ENCODE results near the gene RNU7-1.
A peak's percentile ranks its signal among the peaks of the same experiment; 100 is the strongest.

Gene RNU7-1

DNA sequence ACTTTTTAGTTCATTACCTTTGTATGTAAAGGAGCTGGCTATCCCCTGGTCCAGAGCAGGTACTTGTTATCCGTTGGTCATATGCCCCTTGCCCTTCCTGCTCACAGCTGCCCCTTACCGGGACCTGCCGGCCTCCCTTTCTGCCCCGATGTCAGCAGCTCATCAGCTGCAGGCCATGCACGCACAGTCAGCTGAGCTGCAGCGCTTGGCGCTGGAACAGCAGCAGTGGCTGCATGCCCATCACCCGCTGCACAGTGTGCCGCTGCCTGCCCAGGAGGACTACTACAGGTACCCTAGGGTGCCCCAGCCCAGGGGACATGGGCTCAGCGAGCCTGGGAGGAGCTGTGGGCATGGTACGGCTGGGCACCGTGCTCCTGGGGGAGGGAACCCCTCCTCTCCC is 2.3 kb upstream of the RNU7-1 start:
- Mint-ChIP-seq H3K27ac (peak overlapping the region in 2 of 3 experiments; percentile 47 to 74), H3K36me3 (ENCODE audit: low read depth) (peaks cover 34% of the 10 kb centered on the region), H3K4me1 (peaks cover 47% of the 10 kb centered on the region), H3K4me3 (peak overlapping the region in 1 of 3 experiments; percentile 40), H3K9me3 (no peaks in the 10 kb centered on the region), H3K27me3 (ENCODE audit: low read depth) (no peaks in the 10 kb centered on the region)
- TF ChIP-seq, protein P1, sequence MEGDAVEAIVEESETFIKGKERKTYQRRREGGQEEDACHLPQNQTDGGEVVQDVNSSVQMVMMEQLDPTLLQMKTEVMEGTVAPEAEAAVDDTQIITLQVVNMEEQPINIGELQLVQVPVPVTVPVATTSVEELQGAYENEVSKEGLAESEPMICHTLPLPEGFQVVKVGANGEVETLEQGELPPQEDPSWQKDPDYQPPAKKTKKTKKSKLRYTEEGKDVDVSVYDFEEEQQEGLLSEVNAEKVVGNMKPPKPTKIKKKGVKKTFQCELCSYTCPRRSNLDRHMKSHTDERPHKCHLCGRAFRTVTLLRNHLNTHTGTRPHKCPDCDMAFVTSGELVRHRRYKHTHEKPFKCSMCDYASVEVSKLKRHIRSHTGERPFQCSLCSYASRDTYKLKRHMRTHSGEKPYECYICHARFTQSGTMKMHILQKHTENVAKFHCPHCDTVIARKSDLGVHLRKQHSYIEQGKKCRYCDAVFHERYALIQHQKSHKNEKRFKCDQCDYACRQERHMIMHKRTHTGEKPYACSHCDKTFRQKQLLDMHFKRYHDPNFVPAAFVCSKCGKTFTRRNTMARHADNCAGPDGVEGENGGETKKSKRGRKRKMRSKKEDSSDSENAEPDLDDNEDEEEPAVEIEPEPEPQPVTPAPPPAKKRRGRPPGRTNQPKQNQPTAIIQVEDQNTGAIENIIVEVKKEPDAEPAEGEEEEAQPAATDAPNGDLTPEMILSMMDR (IDR thresholded peaks at IDR 0.05; ENCODE audit: unreplicated experiment in 3 of 3), result no peak

DNA sequence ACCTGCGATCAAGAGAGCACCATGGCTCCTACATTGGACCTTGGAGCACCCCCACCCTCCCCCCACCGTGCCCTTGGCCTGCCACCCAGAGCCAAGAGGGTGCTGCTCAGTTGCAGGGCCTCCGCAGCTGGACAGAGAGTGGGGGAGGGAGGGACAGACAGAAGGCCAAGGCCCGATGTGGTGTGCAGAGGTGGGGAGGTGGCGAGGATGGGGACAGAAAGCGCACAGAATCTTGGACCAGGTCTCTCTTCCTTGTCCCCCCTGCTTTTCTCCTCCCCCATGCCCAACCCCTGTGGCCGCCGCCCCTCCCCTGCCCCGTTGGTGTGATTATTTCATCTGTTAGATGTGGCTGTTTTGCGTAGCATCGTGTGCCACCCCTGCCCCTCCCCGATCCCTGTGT is 1.8 kb upstream of the RNU7-1 start:
- Mint-ChIP-seq H3K36me3 (ENCODE audit: low read depth) (peaks cover 29% of the 10 kb centered on the region), H3K27me3 (ENCODE audit: low read depth) (no peaks in the 10 kb centered on the region), H3K27ac (peak overlapping the region in 2 of 3 experiments; percentile 99 to 100), H3K4me1 (peaks cover 50% of the 10 kb centered on the region), H3K9me3 (no peaks in the 10 kb centered on the region), H3K4me3 (no peak overlapping the region)
- TF ChIP-seq, protein P1 (IDR thresholded peaks at IDR 0.05; ENCODE audit: unreplicated experiment in 3 of 3), result no peak

DNA sequence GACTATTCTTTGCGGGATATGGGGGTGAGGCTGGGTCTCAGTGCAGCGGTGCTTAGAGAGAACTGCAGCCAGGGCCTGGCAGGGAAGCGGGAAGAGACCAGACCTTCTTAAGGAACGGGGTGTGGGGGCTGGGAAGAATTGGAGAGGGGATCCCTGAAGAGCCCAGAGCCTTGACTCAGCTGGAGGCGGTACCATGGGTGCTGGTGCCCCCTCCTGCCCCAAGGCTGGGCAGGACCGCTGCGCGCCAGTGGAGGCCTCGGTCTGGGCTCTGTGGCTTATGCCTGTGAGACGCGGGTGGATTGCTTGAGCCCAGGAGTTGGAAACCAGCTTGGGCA is 1.3 kb upstream of the RNU7-1 start:
- Mint-ChIP-seq H3K27me3 (ENCODE audit: low read depth) (no peaks in the 10 kb centered on the region), H3K4me1 (peaks cover 55% of the 10 kb centered on the region), H3K36me3 (ENCODE audit: low read depth) (peaks cover 28% of the 10 kb centered on the region), H3K9me3 (no peaks in the 10 kb centered on the region), H3K4me3 (peak overlapping the region; percentile 53 to 92 (median 61)), H3K27ac (peak overlapping the region; percentile 99 to 100 (median 100))
- TF ChIP-seq, protein P1 (IDR thresholded peaks at IDR 0.05; ENCODE audit: unreplicated experiment in 3 of 3), result no peak

DNA sequence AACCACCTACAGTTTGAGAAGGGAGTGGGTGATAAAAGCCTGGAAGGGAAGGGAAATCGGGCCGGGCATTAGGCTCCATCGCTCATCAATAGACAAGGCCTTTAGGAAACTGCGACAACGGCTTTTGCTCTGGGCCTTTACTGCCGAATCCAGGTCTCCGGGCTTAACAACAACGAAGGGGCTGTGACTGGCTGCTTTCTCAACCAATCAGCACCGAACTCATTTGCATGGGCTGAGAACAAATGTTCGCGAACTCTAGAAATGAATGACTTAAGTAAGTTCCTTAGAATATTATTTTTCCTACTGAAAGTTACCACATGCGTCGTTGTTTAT is 261 bp upstream of the RNU7-1 start:
- TF ChIP-seq, protein P1 (IDR thresholded peaks at IDR 0.05; ENCODE audit: unreplicated experiment in 3 of 3), result no peak
- peak overlapping the region; percentile 99 to 100 (median 100) for H3K27ac Mint-ChIP-seq
- peak overlapping the region; percentile 89 to 95 (median 92) for H3K4me3 Mint-ChIP-seq
- H3K9me3 Mint-ChIP-seq, result no peaks in the 10 kb centered on the region
- H3K36me3 Mint-ChIP-seq (ENCODE audit: low read depth), result peaks cover 24% of the 10 kb centered on the region
- peaks cover 49% of the 10 kb centered on the region for H3K4me1 Mint-ChIP-seq
- peaks cover 3% of the 10 kb centered on the region for H3K27me3 Mint-ChIP-seq (ENCODE audit: low read depth)

DNA sequence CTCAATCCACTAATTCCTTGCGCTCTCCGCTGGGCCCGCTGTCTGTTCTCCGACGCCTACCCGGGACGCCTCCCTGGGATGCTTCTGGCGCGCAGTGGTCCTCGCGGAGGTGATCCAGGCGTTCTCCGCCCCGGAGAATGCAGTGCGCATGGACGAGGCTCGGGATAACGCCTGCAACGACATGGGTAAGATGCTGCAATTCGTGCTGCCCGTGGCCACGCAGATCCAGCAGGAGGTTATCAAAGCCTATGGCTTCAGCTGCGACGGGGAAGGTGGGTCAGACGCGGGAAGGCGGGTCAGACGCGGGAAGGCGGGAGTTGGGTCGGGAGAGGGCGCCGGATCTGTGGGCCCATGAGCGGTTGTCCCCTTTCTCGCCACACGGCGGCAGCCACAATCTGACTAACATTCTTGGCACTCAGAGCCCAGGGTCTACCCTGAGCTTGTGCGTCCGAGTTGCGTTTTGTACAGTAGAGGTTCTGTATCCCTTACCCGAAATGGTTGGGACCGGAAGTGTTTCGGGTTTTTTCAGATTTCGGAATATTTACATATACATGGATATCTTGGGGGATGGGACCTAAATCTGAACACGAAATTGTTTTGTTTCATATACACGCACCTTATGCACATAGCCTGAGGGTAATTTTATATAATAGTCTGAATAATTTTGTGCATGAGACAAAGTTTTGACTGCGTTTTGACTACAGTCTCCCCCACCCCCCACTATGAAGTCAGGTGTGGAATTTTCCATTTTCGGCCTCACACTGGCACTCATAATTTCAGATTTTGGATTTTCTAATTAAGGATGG is 968 bp downstream of the RNU7-1 start:
- no peaks in the 10 kb centered on the region for H3K9me3 Mint-ChIP-seq
- H3K27me3 Mint-ChIP-seq (ENCODE audit: low read depth), result peaks cover 4% of the 10 kb centered on the region
- peaks cover 42% of the 10 kb centered on the region for H3K4me1 Mint-ChIP-seq
- H3K36me3 Mint-ChIP-seq (ENCODE audit: low read depth), result peaks cover 17% of the 10 kb centered on the region
- peak overlapping the region; percentile 89 to 95 (median 92) for H3K4me3 Mint-ChIP-seq
- TF ChIP-seq, protein P1 (IDR thresholded peaks at IDR 0.05; ENCODE audit: unreplicated experiment in 3 of 3), result peak; percentile 78 to 86 (median 81)
- H3K27ac Mint-ChIP-seq, result peak overlapping the region; percentile 99 to 100 (median 100)

DNA sequence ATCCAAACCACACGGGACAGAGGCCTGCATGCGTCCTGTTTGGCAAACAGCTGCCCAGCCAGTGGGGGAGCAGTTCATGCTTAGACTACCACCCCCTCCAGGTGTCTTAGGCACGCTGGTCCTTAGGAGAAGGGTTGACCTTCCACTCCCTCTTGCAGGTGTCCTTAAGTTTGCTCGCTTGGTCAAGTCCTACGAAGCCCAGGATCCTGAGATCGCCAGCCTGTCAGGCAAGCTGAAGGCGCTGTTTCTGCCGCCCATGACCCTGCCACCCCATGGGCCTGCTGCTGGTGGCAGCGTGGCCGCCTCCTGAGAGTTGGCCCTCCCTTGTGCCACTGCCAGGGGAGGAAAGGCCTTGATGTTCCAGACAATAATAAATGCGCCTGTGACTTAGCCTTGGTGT is 2.0 kb downstream of the RNU7-1 start:
- peaks cover 4% of the 10 kb centered on the region for H3K27me3 Mint-ChIP-seq (ENCODE audit: low read depth)
- H3K36me3 Mint-ChIP-seq (ENCODE audit: low read depth), result peaks cover 10% of the 10 kb centered on the region
- H3K9me3 Mint-ChIP-seq, result no peaks in the 10 kb centered on the region
- H3K4me1 Mint-ChIP-seq, result peaks cover 39% of the 10 kb centered on the region
- peak overlapping the region; percentile 89 to 95 (median 92) for H3K4me3 Mint-ChIP-seq
- peak overlapping the region in 2 of 3 experiments; percentile 99 to 100 for H3K27ac Mint-ChIP-seq
- TF ChIP-seq, protein P1 (IDR thresholded peaks at IDR 0.05; ENCODE audit: unreplicated experiment in 3 of 3), result no peak

Data from nephron (organoid).